ENCODE measurements around the gene CELSR1. TPM values are rescaled to one million over a fixed set of nuclear protein-coding genes. Genes with fewer than 3 reads are reported as not detected.

Gene CELSR1
- total and polyA plus RNA-seq, 10 donors: 4.3 to 13.1 (median 8.4) TPM

- Histone ChIP-seq H3K36me3 (no peaks in the 10 kb centered on the region), H3K27me3 (replicated peaks in 1 of 7) (peaks cover 0 to 47% (median 0%) of the 10 kb centered on the region in 7 donors), H3K27ac (no peak overlapping the region), H3K4me1 (no peaks in the 10 kb centered on the region), H3K9me3 (no peaks in the 10 kb centered on the region), H3K4me3 (no peak overlapping the region)
- intact Hi-C loops (cut with DNase I; ENCODE audit: low total_unique reads): no loop called here
- no peak for DNase-seq
- TF ChIP-seq, protein P1, sequence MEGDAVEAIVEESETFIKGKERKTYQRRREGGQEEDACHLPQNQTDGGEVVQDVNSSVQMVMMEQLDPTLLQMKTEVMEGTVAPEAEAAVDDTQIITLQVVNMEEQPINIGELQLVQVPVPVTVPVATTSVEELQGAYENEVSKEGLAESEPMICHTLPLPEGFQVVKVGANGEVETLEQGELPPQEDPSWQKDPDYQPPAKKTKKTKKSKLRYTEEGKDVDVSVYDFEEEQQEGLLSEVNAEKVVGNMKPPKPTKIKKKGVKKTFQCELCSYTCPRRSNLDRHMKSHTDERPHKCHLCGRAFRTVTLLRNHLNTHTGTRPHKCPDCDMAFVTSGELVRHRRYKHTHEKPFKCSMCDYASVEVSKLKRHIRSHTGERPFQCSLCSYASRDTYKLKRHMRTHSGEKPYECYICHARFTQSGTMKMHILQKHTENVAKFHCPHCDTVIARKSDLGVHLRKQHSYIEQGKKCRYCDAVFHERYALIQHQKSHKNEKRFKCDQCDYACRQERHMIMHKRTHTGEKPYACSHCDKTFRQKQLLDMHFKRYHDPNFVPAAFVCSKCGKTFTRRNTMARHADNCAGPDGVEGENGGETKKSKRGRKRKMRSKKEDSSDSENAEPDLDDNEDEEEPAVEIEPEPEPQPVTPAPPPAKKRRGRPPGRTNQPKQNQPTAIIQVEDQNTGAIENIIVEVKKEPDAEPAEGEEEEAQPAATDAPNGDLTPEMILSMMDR (IDR thresholded peaks at IDR 0.05 in 8 of 11, conservative IDR thresholded peaks at IDR 0.05 in 3 of 11): no peak
- no peak for TF ChIP-seq POLR2AphosphoS5 (IDR thresholded peaks at IDR 0.05)
- no peak for TF ChIP-seq POLR2A (IDR thresholded peaks at IDR 0.05)
- WGBS, 5 donors: 81 to 89% (median 83%) methylated on average over 6 to 7 of the region's 7 CpGs
Observed at GRCh38 chr22:46458525-46458924, 78.9 kb downstream of the CELSR1 start.

GRCh38 chr22:46457502-46458488, 79.6 kb downstream of the CELSR1 start:
- Histone ChIP-seq H3K4me1 (no peaks in the 10 kb centered on the region), H3K9me3 (no peaks in the 10 kb centered on the region), H3K4me3 (no peak overlapping the region), H3K27ac (no peak overlapping the region), H3K36me3 (no peaks in the 10 kb centered on the region), H3K27me3 (replicated peaks in 1 of 7) (peaks cover 0 to 52% (median 0%) of the 10 kb centered on the region in 7 donors)
- intact Hi-C loops (cut with DNase I; ENCODE audit: low total_unique reads): no loop called here
- DNase-seq: no peak
- TF ChIP-seq POLR2AphosphoS5 (IDR thresholded peaks at IDR 0.05) (no peak), POLR2A (IDR thresholded peaks at IDR 0.05) (no peak)
- TF ChIP-seq, protein P1 (IDR thresholded peaks at IDR 0.05 in 8 of 11, conservative IDR thresholded peaks at IDR 0.05 in 3 of 11): no peak
- WGBS, 5 donors: 81 to 87% (median 82%) methylated on average over 27 to 34 of the region's 34 CpGs

GRCh38 chr22:46456818-46457163, 80.6 kb downstream of the CELSR1 start:
- intact Hi-C loops (cut with DNase I; ENCODE audit: low total_unique reads): no loop called here
- Histone ChIP-seq H3K36me3 (no peaks in the 10 kb centered on the region), H3K27ac (no peak overlapping the region), H3K9me3 (no peaks in the 10 kb centered on the region), H3K27me3 (replicated peaks in 1 of 7) (peaks cover 0 to 54% (median 0%) of the 10 kb centered on the region in 7 donors), H3K4me3 (no peak overlapping the region), H3K4me1 (no peaks in the 10 kb centered on the region)
- no peak for DNase-seq
- 83 to 90% (median 90%) methylated on average over 11 to 12 of the region's 12 CpGs for WGBS, 5 donors
- TF ChIP-seq, protein P1 (IDR thresholded peaks at IDR 0.05 in 8 of 11, conservative IDR thresholded peaks at IDR 0.05 in 3 of 11): no peak
- TF ChIP-seq POLR2A (IDR thresholded peaks at IDR 0.05) (no peak), POLR2AphosphoS5 (IDR thresholded peaks at IDR 0.05) (no peak)

- intact Hi-C loops (cut with DNase I; ENCODE audit: low total_unique reads): no loop called here
- no peaks in the 10 kb centered on the region for H3K4me1 ChIP-seq
- 84 to 92% (median 89%) methylated on average over 10 to 13 of the region's 13 CpGs for WGBS, 5 donors
- H3K27ac ChIP-seq: no peak overlapping the region
- peaks cover 0 to 51% (median 0%) of the 10 kb centered on the region in 7 donors for H3K27me3 ChIP-seq (replicated peaks in 1 of 7)
- DNase-seq: no peak
- TF ChIP-seq, protein P1 (IDR thresholded peaks at IDR 0.05 in 8 of 11, conservative IDR thresholded peaks at IDR 0.05 in 3 of 11): no peak
- TF ChIP-seq POLR2A (IDR thresholded peaks at IDR 0.05) (no peak), POLR2AphosphoS5 (IDR thresholded peaks at IDR 0.05) (no peak)
- no peaks in the 10 kb centered on the region for H3K9me3 ChIP-seq
- H3K36me3 ChIP-seq: no peaks in the 10 kb centered on the region
- no peak overlapping the region for H3K4me3 ChIP-seq
Observed at GRCh38 chr22:46455446-46455845, 82.0 kb downstream of the CELSR1 start.

Measured in spleen (tissue), 11 donors.